ENCODE data around the gene PDZD2. TPM values are rescaled to one million over a fixed set of nuclear protein-coding genes. Genes with fewer than 3 reads are reported as not detected.

PDZD2 gene
- polyA plus RNA-seq, 3 donors: 0.10 TPM; not detected in 2

DNA sequence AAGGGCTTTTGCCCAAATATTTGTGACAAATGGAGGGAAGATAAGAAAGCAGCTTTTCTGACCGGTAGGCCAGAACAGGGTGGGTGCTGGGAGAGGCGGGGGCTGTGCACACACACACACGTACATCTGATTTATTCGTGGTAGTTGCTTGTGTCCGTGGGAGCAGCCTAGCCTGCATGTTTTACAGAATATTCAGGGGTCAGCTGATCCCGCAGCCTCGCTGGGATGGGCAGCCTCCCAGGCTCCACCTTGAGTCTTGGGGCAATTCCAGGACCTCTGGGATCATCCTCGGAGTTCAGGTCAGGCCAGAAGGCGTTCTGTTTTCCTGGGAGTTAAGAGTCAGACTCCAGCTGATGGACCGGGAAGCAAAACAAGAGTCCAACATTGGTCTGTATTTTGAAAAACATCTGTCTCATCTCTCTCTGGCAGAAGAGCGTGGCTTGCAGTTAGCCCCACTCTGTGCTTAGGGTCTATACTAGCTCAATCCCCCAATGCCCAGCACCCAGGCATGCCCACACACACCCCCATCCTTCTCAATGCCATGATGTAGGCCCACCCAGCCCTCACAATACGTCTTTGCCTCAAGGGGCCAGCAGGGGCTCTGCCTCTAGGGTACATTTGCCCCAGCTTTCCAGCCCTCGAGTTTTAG, 324.6 kb downstream of the PDZD2 start:
- no peaks in the 10 kb centered on the region for H3K36me3 ChIP-seq (replicated peaks in 1 of 2; ENCODE audit: control insufficient read depth in 1 of 2, insufficient read depth in 2 of 2, low read length in 2 of 2)
- no peaks in the 10 kb centered on the region for H4K20me1 ChIP-seq (ENCODE audit: insufficient read depth, low read length)
- no peak overlapping the region for H3K9ac ChIP-seq (ENCODE audit: insufficient read depth, low read length, poor library complexity, severe bottlenecking)
- H3K36me3 Mint-ChIP-seq: no peaks in the 10 kb centered on the region
- no peak overlapping the region for H3K27ac Mint-ChIP-seq
- H3K4me3 ChIP-seq (replicated peaks in 1 of 3; ENCODE audit: low read depth in 2 of 3, low read length in 3 of 3): no peak overlapping the region
- intact Hi-C loops (cut with micrococcal nuclease): no loop called here
- H3K9me3 Mint-ChIP-seq: peaks cover 0 to 10% (median 0%) of the 10 kb centered on the region in 7 donors
- no peak overlapping the region for H3K27ac ChIP-seq (ENCODE audit: low read depth in 1 of 2, low read length in 2 of 2)
- H3K9me3 ChIP-seq (replicated peaks in 1 of 2; ENCODE audit: control insufficient read depth in 1 of 2, insufficient read depth in 1 of 2, low read length in 2 of 2): no peaks in the 10 kb centered on the region
- DNase-seq: no peak
- no peaks in the 10 kb centered on the region for H3K27me3 ChIP-seq (ENCODE audit: control insufficient read depth in 2 of 2, insufficient read depth in 2 of 2, low read length in 2 of 2)
- no peaks in the 10 kb centered on the region for H3K4me1 ChIP-seq (ENCODE audit: control insufficient read depth in 1 of 2, insufficient read depth in 2 of 2, low read length in 2 of 2)
- 95% methylated on average over 13 of the region's 13 CpGs for WGBS (ENCODE audit: insufficient coverage)
- H3K4me2 ChIP-seq (replicated peaks; ENCODE audit: extremely low read depth, low read length, poor library complexity, severe bottlenecking): no peak overlapping the region
- no peak overlapping the region for H2AFZ ChIP-seq (ENCODE audit: insufficient read depth, low read depth, low read length, poor library complexity, severe bottlenecking)
- H3K27me3 Mint-ChIP-seq (ENCODE audit: low read depth in 3 of 3): peaks cover 0 to 1% (median 1%) of the 10 kb centered on the region in 3 donors
- no peaks in the 10 kb centered on the region for H3K4me1 Mint-ChIP-seq
- no peak overlapping the region for H3K4me3 Mint-ChIP-seq
- TF ChIP-seq, protein P1, sequence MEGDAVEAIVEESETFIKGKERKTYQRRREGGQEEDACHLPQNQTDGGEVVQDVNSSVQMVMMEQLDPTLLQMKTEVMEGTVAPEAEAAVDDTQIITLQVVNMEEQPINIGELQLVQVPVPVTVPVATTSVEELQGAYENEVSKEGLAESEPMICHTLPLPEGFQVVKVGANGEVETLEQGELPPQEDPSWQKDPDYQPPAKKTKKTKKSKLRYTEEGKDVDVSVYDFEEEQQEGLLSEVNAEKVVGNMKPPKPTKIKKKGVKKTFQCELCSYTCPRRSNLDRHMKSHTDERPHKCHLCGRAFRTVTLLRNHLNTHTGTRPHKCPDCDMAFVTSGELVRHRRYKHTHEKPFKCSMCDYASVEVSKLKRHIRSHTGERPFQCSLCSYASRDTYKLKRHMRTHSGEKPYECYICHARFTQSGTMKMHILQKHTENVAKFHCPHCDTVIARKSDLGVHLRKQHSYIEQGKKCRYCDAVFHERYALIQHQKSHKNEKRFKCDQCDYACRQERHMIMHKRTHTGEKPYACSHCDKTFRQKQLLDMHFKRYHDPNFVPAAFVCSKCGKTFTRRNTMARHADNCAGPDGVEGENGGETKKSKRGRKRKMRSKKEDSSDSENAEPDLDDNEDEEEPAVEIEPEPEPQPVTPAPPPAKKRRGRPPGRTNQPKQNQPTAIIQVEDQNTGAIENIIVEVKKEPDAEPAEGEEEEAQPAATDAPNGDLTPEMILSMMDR (IDR thresholded peaks at IDR 0.05): no peak
- no peaks in the 10 kb centered on the region for H3K79me2 ChIP-seq (ENCODE audit: insufficient read depth, low read length)

DNA sequence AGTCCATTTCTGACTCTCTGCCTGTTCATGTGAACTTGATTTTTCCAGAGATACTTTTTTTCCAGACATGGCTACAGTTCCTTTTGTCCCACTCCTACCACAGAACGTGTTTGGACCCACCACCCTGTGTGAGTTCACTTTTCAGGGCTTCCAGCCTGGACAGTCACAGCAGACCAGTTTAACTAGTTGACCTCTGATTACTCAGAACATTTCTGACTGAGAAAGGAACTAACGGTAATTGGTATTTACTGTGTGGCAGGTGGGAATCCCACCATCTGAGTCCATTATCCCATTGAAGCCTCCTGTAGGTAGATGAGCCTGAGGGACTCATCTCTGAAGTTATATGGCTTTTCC, 325.1 kb downstream of the PDZD2 start:
- no peaks in the 10 kb centered on the region for H3K9me3 ChIP-seq (replicated peaks in 1 of 2; ENCODE audit: control insufficient read depth in 1 of 2, insufficient read depth in 1 of 2, low read length in 2 of 2)
- Mint-ChIP-seq H3K4me3 (no peak overlapping the region), H3K36me3 (no peaks in the 10 kb centered on the region), H3K9me3 (peaks cover 0 to 10% (median 3%) of the 10 kb centered on the region in 7 donors), H3K27me3 (ENCODE audit: low read depth in 3 of 3) (peaks cover 1 to 2% (median 1%) of the 10 kb centered on the region in 3 donors), H3K4me1 (no peaks in the 10 kb centered on the region), H3K27ac (no peak overlapping the region)
- H3K4me2 ChIP-seq (replicated peaks; ENCODE audit: extremely low read depth, low read length, poor library complexity, severe bottlenecking): no peak overlapping the region
- 83% methylated on average over 1 of the region's 2 CpGs for WGBS (ENCODE audit: insufficient coverage)
- H3K27me3 ChIP-seq (ENCODE audit: control insufficient read depth in 2 of 2, insufficient read depth in 2 of 2, low read length in 2 of 2): no peaks in the 10 kb centered on the region
- H4K20me1 ChIP-seq (ENCODE audit: insufficient read depth, low read length): no peaks in the 10 kb centered on the region
- H3K4me1 ChIP-seq (ENCODE audit: control insufficient read depth in 1 of 2, insufficient read depth in 2 of 2, low read length in 2 of 2): no peaks in the 10 kb centered on the region
- no peak overlapping the region for H3K9ac ChIP-seq (ENCODE audit: insufficient read depth, low read length, poor library complexity, severe bottlenecking)
- no peaks in the 10 kb centered on the region for H3K79me2 ChIP-seq (ENCODE audit: insufficient read depth, low read length)
- TF ChIP-seq, protein P1 (IDR thresholded peaks at IDR 0.05): no peak
- no peaks in the 10 kb centered on the region for H3K36me3 ChIP-seq (replicated peaks in 1 of 2; ENCODE audit: control insufficient read depth in 1 of 2, insufficient read depth in 2 of 2, low read length in 2 of 2)
- intact Hi-C loops (cut with micrococcal nuclease): no loop called here
- H2AFZ ChIP-seq (ENCODE audit: insufficient read depth, low read depth, low read length, poor library complexity, severe bottlenecking): no peak overlapping the region
- no peak for DNase-seq
- no peak overlapping the region for H3K27ac ChIP-seq (ENCODE audit: low read depth in 1 of 2, low read length in 2 of 2)
- no peak overlapping the region for H3K4me3 ChIP-seq (replicated peaks in 1 of 3; ENCODE audit: low read depth in 2 of 3, low read length in 3 of 3)

All from CD14-positive monocyte (primary cell).